HG02759 (cell line): Measurements from ENCODE around the gene LGI2.

Experiments used
- ATAC-seq: cut with Tn5 transposase; IDR thresholded peaks from one replicate; pipeline ENCODE4 v1.9.1; 2021; ENCODE audit warnings: mild to moderate bottlenecking, moderate library complexity; ENCODE audit not compliant: unreplicated experiment

Gene LGI2

GRCh38 chr4:24999392-25000089 is 31.2 kb downstream of the LGI2 start:
- no peak for ATAC-seq

- no peak for ATAC-seq
Observed at GRCh38 chr4:24995346-24995919, 35.3 kb downstream of the LGI2 start.

DNA sequence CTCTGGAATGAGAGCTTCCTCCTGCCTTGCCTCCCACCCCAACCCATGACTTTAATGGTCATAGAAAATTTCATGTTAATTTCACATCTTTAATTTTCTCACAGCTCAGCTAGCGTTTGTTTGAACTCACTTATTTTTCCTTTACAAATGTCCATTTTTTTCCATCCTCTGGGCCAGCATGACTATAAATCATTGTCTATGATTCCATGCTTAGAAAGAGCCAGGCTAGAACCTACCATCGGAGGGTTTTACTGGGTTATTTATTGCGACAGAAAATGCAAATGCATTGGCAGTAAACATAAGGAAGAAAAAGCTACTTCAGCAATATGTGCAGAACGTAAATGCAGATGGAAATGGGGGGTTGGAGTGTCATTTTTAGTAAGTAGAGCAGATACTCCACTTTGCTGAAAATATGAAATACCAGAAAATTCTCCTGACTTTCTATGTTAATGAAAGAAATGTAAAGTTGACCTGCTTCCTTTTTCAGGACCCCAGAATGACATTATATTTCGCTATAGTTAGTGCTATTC is 37.1 kb downstream of the LGI2 start:
- no peak for ATAC-seq

DNA sequence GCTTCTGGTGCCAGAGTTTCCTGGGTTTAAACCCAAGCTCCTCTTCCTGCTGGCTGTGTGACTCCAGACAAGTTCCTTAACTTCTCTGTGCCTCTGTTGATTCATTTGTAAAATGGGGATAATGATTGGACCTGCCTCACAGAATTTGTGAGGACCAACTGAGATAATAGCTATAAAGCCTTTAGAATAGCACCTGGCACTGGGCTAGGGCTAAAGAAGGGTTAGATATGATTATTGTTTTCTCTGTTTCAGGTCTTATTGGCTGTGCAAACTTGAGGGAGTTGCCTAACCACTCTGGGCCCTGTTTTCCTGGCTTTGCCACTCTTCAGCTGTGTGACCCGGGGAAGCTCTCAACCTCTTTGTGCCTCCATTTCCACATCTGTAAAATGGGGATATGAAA is 37.8 kb downstream of the LGI2 start:
- no peak for ATAC-seq

- no peak for ATAC-seq
Observed at GRCh38 chr4:24991015-24991414, 39.7 kb downstream of the LGI2 start.

DNA sequence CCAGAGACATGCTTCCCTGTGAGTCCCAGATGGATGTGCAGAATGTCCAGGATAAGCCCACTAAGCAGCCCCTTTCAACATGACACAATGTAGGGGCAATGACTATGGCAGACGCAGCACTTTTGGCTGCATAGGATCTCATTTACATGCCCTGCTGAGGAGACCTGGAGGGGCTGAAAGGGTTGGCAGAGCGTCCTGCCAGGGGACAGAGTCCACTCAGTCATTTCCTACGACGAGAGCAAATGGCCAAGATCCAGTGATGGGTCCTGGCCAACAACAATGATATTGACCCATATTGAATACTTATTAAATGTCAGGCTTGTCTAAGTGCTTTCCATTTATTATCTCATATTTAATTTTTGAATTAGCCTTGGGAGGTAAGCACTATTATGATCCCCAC is 41.4 kb downstream of the LGI2 start:
- no peak for ATAC-seq

- ATAC-seq = no peak
Observed at GRCh38 chr4:24988776-24989175, 42.0 kb downstream of the LGI2 start.

DNA sequence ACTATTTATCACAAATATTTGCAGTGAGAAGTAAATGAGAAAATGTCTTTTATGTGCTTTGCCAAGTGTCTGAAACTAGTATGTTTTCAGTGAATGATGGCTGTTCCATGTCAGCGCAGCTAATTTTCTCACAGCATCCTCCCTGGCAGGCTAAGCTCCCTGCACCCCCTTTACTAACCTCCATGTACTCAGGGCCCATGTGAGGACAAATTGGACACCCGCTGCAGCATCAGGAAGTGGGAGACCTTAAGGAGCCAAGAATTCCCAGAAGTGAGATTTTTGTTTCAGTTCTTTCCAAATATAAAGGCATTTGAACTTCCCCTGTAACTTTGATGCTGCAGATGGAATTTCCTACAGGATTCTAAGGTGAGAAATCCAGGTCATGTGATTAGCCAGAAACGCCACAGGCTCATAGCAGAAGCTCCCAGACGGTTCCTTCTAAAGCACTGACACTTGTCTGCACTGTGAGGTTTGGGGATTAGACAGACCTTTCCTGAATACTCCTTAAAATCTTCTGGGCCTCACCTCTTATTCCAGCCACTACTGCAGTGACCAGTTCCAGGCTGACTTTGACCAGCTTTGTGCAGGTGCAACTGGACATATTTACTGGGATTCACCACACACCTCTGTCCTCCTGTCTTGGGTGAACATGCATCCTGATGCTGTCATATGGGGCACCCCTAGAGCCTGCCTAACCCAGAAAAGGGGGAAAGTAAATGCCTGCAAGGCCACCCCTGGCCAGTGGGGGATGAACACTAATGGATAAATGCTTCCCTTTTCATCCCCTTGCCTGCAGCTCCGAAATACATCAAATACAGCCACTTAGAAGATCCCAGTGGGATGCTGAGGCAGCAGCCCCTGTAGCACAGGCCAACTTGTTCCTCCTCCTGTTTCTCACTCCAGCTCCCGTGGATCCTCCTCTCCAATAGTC is 45.9 kb downstream of the LGI2 start:
- ATAC-seq = no peak

DNA sequence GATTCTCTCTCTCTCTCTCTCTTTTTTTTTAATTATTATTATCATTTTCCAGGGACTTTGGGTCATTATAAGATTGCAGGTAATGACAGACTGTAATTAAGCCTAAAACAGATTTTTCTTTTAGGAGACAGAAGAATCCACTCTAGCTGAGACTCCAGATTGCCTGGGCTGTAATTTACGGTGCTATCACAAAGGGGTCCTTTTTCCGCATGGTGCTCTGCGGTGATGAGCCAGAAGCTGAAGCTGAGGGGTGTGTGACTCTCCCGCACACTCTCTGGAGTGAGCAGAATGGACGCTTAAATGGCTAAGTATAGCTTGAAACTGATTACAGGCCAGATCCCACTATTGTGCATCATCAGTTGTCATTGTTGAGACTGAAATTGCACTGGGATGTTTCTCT is 50.0 kb downstream of the LGI2 start:
- ATAC-seq = no peak

- ATAC-seq = peak; percentile 78
Observed at GRCh38 chr4:24980064-24980690, 50.6 kb downstream of the LGI2 start.

DNA sequence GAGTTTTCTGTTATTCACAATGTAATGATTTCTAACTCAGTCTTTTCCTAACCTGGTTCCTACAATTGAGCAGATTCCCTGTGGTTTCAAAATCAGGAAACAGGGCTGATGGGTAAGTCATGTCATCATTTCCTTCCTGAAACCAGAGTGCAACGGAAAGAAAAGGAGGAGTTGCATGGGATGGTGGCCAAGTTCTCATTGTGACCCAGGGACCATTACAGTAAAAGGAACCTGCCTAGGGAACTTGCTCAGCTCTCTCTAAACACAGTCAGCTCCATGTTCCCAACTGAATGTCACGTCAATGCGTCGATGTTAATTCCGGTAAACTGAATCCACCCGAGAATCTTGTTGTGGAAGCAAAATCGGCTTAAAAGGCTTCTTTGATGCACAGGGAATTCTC is 51.2 kb downstream of the LGI2 start:
- ATAC-seq = no peak

DNA sequence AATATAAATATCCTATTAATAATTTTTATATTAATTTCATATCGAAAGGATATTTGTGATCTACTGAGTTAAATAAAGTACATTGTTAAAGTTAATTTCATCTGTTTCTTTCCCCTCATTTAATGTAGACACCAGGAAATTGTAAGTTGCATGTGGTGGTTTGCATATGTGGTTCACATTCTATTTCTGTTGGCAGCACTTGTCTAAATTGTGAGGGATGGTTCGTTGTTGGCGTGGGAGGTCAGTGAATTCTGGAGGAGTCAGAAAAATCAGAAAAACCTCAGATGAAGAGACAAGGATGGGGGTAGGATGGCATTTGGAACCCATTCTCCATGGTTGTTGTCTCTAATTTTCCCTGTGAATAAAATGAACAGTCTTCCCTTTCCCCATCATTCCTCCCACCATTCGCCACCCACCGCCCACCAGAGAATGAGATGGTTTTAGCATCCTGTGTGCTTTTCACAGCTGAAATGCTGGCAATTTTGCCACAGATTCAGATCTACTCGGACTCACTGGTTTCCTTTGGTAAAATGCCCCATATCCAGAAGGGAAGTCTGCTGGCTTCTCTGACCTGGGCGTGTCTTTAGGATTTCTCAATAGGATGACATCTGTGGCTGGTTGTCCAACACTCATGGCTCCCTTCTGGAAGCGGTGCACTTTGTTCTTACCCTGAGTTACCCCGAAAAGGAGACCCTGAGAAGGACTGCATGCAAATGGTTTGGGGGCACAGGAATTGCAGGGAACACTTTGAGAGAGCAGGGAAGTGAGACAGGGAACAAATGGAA is 52.3 kb downstream of the LGI2 start:
- ATAC-seq = no peak

DNA sequence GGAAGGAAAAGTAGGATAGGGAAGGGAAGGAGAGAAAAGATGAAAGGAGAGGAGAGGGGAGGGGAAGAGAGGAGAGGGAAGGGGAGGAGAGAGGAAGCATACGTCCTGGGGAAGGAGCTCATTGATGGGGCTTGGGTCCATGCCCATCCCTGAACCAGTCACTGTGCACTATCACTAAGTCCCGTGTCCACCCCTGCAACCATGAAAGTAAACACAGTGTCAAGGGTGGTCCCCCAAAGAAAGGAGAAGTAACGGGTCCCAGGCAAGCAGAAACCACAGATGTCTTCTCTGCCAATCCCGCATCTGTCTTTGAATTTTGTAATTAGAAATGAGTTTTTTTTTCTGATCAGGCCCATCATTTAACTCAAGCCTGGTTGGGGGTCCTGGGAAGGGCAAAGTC is 55.2 kb downstream of the LGI2 start:
- no peak for ATAC-seq

GRCh38 chr4:24973747-24974601 is 56.8 kb downstream of the LGI2 start:
- ATAC-seq = no peak

DNA sequence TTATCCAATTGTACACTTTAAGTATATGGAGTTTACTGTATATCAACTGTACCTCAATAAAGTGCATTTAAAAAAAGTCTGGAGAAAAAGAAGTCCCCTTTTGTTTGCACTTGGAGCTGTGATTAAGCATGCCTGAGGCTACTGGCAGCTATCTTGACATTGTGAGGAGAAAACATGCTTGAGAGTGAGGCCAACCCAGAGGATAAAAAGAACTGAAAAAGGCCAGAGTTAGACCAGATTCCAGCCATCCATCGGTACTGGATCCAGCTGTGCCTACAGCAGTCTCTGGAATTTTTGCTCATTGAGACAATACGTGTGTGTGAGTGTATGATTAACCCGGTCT is 57.4 kb downstream of the LGI2 start:
- ATAC-seq = no peak

GRCh38 chr4:24971192-24971591 is 59.6 kb downstream of the LGI2 start:
- ATAC-seq = no peak

DNA sequence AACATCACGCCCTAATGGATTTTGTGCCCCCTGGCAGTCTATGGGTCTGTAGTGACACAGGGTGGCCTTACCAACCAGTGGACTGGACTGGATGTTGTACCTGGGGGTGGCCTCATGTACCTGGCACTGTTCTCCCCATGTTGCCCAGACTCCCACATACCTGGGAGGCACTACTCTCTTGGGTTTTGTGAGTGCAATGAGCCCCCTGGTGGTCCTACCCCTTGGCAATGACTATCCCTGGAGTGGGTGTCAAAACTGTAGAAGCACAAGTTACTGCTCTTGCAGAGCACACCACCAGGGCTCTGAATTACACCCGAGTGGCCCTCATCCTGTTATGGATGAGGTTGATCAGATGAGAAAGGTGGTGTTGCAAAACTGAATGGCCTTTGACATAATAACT is 60.1 kb downstream of the LGI2 start:
- ATAC-seq = no peak

GRCh38 chr4:24970191-24970590 is 60.6 kb downstream of the LGI2 start:
- no peak for ATAC-seq

DNA sequence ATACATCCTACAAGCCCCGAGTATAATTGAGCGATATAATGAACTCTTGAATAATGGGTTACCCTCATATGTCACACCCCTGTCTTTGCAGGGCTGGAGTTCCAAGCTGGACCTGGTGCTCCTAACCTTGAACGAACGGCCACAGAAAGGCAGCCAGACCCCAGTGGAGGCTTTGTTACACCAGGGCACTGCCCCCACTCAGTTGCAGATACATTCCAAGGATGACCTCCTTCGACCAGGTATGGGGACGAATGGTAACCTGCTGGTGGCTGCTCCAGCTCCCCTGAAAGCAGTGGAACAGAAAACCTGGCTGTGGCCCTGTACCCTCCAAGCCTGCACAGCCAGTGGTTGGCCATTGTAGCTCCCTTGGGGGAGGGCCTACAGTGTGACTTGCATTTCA is 61.3 kb downstream of the LGI2 start:
- no peak for ATAC-seq

- ATAC-seq = no peak
Observed at GRCh38 chr4:24968992-24969391, 61.8 kb downstream of the LGI2 start.
